Ascending aorta (tissue), 2 donors: ENCODE measurements around the gene IRF5. TPM values are rescaled to one million over a fixed set of nuclear protein-coding genes. Genes with fewer than 3 reads are reported as not detected.

Experiments used
- DNase-seq, 2 donors: peaks; one replicate each; pipeline ENCODE4 v3.0.0-alpha.2; 2019; ENCODE audit warnings: low spot score in 2 of 2
- H3K27ac ChIP-seq, 2 donors: fragments of 200-600 bp; sonication (generic); one replicate each; pipeline ENCODE4 v1.5.1; 2016 to 2017; ENCODE audit warnings: mild to moderate bottlenecking in 1 of 2
- H3K27me3 ChIP-seq: fragments of 200-600 bp; sonication (generic); one replicate; pipeline ENCODE4 v1.5.1; 2017
- H3K36me3 ChIP-seq, 2 donors: fragments of 200-600 bp; sonication (generic); one replicate each; pipeline ENCODE4 v1.5.1; 2016
- H3K4me1 ChIP-seq, 2 donors: fragments of 200-600 bp; sonication (generic); one replicate each; pipeline ENCODE4 v1.5.1; 2016 to 2017; ENCODE audit warnings: mild to moderate bottlenecking in 1 of 2
- H3K4me3 ChIP-seq, 2 donors: fragments of 200-600 bp; sonication (generic); one replicate each; pipeline ENCODE4 v1.5.1; 2016 to 2017; ENCODE audit warnings: mild to moderate bottlenecking in 1 of 2
- H3K9me3 ChIP-seq, 2 donors: fragments of 200-600 bp; sonication (generic); one replicate each; pipeline ENCODE4 v1.5.1; 2016
- intact Hi-C: fragments of 100-400 bp; cut with DNase I; formaldehyde crosslinking; loops from one replicate; pipeline ENCODE4 v1.15.1; 2023
- total RNA-seq: library from RNA; depleted of rRNA; stranded (reverse); fragments of >200 nt; gene quantifications from one replicate; pipeline ENCODE4 v1.1.0, GENCODE V29; 2016
- TF ChIP-seq, protein P1 (sequence below), 3 experiments: fragments of 200-600 bp in 2 of 3; fragments of 450-650 bp in 1 of 3; sonication (generic) in 2 of 3; IDR thresholded peaks; one replicate each; pipeline ENCODE4 v1.5.1; 2016 to 2019; ENCODE audit warnings: antibody characterized with exemption in 3 of 3, mild to moderate bottlenecking in 1 of 3, moderate library complexity in 1 of 3

Gene IRF5
- total RNA-seq, 1 donor from 2014 or later, result not detected

DNA sequence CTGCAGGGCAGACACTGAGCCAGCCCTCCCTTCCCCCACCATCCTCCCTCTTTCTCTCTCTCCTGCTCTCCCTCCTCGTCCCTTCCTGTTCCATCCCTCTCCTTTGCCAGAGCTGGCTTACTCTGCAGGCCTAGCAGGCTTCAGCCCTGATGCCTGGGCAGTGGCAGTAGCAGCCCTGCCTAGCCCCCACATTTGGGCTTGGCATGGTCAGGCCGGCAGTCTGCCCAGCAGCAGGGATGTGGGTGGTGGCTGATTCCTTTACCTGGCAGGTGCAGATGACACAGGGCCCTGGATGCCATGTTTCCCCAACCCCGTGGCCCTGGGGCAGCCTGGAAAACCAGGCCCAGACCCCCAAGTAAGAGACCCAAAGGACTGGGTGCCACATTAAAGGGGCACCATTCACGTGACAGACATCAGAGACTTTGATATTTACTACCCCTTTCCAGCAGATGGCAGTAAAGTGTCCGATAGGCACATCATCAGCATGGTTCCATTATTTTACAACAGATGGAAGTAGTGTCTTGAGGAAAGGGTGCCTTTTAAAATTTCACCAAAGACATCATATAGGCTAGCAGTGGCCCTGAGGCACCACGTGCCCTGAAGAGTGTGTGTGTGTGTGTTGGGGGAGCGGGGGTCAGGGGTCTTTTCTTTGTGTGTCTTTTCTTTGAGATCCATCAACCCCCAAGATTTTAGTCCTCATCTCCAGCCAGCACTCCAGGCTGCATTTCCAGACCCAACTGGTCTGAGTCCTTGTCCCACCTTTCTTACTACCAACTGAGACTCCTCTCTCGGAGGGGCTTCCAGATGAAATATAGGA lies 33.1 kb upstream of the IRF5 start:
- intact Hi-C loops, result loop anchor here (5.0 kb wide), 1 partner anchor 188 kb away; no protein-coding TSS in a partner anchor
- no peaks in the 10 kb centered on the region for H3K27me3 ChIP-seq

DNA sequence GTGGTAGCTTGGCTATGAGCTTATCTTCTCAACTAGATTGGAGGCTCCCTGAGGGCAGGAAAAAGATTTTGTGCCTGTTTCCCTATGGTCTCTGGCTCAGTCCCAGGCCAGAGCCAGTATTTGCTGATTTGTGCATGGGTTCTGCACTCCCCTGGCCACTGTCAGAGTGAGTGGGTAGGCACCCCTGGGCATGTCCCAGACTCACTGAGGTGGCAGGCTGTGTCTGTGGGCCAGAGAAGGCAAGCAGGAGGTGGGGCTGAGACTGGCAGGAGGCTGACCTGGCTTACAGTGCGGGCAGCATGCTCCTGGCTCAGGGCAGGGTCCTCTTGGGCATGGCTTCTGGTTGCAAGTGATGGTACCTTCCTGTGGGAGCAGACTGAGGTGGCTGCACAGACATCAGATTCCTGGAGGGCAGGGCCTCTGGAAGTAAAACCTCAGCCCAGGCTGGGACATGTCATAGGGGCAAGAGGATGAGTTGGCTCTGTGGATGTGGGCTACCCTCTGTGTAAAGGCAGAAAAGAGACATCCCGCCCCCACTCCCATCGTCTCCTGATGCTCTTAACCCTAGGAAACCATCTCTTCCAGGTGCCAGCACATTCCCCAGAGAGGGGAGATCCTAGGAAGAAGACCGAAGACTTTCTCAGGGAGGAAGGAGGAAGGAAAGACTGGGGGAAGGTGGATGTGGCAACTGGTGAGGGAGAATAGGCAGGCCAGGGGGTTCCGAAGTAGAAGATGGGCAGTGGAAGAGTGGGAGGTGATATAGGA lies 31.5 kb upstream of the IRF5 start:
- no peak overlapping the region for H3K4me3 ChIP-seq
- intact Hi-C loops, result no loop called here
- no peak overlapping the region for H3K27ac ChIP-seq
- no peaks in the 10 kb centered on the region for H3K27me3 ChIP-seq
- H3K9me3 ChIP-seq, result no peaks in the 10 kb centered on the region
- H3K4me1 ChIP-seq, result peaks cover 0 to 2% of the 10 kb centered on the region in 2 donors
- TF ChIP-seq, protein P1, sequence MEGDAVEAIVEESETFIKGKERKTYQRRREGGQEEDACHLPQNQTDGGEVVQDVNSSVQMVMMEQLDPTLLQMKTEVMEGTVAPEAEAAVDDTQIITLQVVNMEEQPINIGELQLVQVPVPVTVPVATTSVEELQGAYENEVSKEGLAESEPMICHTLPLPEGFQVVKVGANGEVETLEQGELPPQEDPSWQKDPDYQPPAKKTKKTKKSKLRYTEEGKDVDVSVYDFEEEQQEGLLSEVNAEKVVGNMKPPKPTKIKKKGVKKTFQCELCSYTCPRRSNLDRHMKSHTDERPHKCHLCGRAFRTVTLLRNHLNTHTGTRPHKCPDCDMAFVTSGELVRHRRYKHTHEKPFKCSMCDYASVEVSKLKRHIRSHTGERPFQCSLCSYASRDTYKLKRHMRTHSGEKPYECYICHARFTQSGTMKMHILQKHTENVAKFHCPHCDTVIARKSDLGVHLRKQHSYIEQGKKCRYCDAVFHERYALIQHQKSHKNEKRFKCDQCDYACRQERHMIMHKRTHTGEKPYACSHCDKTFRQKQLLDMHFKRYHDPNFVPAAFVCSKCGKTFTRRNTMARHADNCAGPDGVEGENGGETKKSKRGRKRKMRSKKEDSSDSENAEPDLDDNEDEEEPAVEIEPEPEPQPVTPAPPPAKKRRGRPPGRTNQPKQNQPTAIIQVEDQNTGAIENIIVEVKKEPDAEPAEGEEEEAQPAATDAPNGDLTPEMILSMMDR (IDR thresholded peaks at IDR 0.05), result no peak
- no peaks in the 10 kb centered on the region for H3K36me3 ChIP-seq
- peak in 1 of 2 donors; percentile 51 for DNase-seq

More for the DNA sequence above, 33.1 kb upstream of the IRF5 start:
- Histone ChIP-seq H3K27ac (no peak overlapping the region), H3K36me3 (no peaks in the 10 kb centered on the region), H3K9me3 (no peaks in the 10 kb centered on the region), H3K4me1 (no peaks in the 10 kb centered on the region), H3K4me3 (no peak overlapping the region)
- TF ChIP-seq, protein P1 (IDR thresholded peaks at IDR 0.05), result peak; percentile 13 to 56 (median 20)
- peak in 1 of 2 donors; percentile 39 for DNase-seq

DNA sequence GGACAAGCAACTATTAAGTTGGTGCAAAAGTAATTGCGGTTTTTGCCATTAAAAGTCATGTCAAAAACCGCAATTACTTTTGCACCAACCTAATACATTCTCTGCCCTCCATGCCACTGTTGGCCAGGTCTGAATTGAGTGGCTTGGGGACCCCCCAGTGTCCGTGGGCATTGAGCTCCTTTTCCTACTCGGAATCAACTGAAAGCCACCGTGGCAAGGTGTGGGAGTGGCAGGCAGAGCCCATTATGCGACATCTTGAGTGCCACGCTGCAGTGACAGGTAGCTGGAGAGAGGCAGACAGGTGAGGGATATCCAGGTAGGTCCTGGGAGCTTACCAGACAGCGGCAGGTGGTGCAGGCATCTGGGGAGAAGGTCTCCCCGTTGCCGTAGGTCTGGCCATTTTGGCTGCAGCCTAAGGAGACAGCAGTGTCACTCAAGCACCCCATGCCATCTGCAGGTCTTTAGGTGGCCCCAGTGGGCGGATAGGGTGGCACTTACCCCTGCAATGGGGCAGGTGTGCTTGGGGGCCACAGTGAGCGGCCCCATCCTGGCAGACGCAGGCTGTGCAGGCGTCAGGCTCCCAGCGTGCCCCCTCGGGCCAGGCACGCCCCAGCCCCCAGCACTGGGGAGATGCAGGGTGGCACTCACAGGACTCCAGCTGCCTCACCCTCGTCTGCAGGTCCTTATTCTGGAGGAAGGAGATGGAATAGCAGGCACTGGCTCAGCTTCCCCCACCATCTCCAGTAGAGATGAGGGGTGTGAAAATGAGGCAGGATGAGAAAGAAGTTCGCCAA lies 30.8 kb upstream of the IRF5 start:
- Histone ChIP-seq H3K9me3 (no peaks in the 10 kb centered on the region), H3K4me3 (no peak overlapping the region), H3K4me1 (peaks cover 0 to 2% of the 10 kb centered on the region in 2 donors), H3K36me3 (no peaks in the 10 kb centered on the region), H3K27ac (no peak overlapping the region), H3K27me3 (no peaks in the 10 kb centered on the region)
- TF ChIP-seq, protein P1 (IDR thresholded peaks at IDR 0.05), result no peak
- intact Hi-C loops, result no loop called here
- DNase-seq, result peak in 1 of 2 donors; percentile 50

DNA sequence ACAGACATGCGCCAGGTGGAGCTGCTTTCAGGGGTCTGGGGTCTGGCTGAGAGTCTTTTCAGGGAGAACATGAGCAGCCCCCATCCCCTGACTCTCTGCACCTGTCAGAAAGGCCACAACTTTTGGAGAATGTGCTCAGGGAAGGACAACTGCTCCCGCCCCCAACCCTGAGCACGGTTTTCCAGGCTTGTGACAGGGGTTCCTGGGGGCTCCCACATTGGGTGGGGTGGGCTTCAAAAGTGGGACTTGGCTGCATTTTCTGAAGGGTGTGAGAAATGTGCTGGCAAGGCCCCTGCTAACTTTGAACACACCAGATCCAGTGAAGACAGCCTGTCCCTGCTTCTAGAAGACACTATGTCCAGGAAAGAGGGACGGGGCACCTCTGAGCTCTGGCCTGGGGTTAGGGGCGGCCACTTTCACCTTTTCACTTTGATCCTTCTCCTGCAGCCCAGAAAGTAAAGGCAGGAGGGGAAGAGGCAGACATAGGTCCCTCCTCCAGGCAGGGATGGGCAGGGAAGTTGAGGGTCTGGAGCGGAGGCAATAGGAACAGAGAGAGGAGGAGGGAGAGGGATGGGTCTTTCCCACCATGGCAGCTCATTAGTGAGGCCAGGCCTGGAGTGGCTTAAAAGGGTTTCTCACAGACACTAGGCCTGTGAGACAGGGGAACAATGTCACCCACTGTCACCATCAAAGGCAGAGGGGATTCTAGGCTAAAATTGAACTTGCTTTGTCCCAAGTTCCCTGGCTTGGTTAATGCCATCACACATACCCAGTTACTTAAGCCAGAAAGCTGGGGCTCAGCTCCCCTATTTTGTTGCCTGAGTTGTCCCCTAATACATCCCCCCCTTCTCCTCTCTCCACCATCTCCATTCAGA lies 28.7 kb upstream of the IRF5 start:
- Histone ChIP-seq H3K4me3 (peak overlapping the region in 1 of 2 donors; percentile 56), H3K9me3 (no peaks in the 10 kb centered on the region), H3K4me1 (peaks cover 0 to 2% of the 10 kb centered on the region in 2 donors), H3K36me3 (no peaks in the 10 kb centered on the region), H3K27ac (no peak overlapping the region), H3K27me3 (no peaks in the 10 kb centered on the region)
- intact Hi-C loops, result no loop called here
- peak in 1 of 2 donors; percentile 40 for DNase-seq
- TF ChIP-seq, protein P1 (IDR thresholded peaks at IDR 0.05), result no peak
